B cell (primary cell): ENCODE data around the gene TLR9.

Experiments
- CTCF ChIP-seq: fragments of 200-600 bp; IDR thresholded peaks from one replicate; pipeline ENCODE4 v1.8.0; 2022; ENCODE audit warnings: antibody characterized with exemption, mild to moderate bottlenecking
- EZH2 ChIP-seq: IDR thresholded peaks from 2 replicates; pipeline ENCODE4 v1.6.1; 2012; ENCODE audit warnings: borderline replicate concordance, low read depth, mild to moderate bottlenecking, moderate library complexity, low read length; ENCODE audit not compliant: insufficient read depth, poor library complexity, severe bottlenecking

- TF ChIP-seq EZH2 (no peak), CTCF (no peak)
Measured at GRCh38 chr3:52186729-52187128, 38.7 kb downstream of the TLR9 start.
